IPS-11a (cell line): ENCODE results near the gene DISP3.

Experiments used
- H3K4me3 ChIP-seq: one replicate; pipeline ENCODE4 v1.5.1; 2013; ENCODE audit warnings: low read depth, low read length, control low read depth

Gene DISP3

DNA sequence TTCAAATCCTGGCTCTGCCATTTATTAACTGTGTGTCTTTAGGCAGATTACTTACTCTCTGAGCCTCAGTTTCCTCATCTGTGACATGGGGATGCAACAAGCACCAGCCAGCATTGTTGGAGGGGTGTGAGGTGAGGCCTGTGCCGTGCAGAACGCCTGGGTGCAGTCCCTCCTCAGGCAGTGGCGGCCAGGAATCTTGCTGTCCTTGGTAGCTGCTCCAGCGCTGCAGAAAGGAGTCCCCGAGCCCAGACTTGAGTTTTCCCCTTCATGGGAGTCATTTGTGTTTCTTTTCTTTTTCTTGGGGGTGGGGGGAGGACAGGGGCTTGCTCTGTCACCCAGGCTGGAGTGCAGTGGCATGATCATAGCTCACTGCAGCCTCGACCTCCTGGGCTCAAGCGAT, 46.6 kb downstream of the DISP3 start:
- H3K4me3 ChIP-seq: no peak overlapping the region

DNA sequence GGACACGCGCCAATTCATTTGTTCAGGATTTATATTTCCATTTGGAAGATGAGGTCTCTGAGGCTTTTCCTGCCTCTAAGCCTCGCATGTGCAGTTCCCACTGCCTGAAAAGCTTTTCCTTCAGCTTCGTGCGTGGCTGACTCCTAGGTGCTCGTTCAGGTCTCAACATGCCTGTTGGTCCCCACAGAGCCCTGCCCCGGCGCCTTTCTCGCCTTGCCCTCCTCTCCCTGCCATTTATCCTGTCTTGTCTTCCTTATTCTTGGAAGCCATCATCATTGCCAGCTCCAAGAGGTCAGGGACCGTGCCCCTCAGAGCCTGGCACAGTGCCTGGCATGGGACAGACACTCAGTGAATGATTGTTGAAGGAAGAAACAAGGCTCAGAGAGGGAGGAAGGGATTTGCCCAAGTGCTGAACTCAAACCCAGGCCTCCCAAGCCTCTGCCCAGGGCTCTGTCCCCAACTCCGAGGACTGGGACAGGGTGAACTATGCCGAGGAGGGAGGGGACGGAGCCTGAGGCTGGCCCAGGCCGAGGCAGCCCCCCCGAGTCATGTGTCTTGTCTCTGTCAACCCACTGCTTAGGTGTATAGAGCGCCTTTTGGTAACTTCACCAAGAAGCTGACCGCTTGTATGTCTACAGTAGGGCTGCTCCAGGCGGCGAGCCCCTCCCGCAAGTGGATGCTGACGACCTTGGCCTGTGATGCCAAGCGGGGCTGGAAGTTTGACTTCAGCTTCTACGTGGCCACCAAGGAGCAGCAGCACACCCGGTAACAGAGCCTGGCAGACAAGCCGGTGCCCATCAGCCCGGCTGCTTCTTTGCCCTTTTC, 47.3 kb downstream of the DISP3 start:
- H3K4me3 ChIP-seq: no peak overlapping the region

DNA sequence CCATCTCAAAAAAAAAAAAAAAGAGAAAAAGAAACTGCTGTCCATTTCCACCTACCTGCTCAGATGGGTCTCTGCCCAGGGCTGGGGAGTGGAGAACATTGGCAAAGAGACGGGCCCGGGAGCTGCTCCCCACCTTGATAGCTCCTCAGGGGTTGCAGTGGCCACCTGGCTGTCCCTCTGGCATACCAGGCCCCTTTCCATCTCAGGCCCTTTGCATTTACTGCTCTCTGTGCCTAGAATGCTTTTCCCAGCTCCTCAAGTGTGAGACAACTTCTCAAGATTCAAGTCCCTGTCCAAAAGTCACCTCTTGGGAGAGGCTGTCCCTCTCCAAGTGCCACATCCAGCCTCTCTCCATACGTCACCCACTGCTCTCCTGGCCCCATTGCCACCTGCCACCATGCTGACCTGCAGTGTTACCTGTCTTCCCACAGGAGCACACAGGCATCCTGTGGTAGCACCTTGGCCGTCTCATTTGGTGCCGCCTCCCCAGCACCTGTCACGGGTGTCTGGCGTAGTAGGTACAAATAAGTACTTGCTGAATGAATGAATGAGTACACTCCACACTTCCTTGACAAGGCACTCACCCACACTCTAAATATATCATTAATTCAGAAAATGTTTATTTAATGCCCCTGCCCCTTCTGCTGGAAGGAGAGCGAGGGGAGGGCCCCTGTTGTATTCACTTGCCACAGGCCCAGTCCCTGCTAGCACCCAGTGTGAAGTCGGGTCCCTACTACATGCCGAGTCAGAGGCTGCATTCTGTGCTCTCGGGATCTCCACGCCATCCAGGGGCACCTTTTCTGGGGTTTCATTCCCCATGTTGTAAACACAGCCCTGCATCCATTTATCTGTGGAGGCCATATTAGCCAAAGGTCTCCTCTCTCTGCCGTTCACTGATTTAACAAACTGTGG, 48.8 kb downstream of the DISP3 start:
- H3K4me3 ChIP-seq: no peak overlapping the region

DNA sequence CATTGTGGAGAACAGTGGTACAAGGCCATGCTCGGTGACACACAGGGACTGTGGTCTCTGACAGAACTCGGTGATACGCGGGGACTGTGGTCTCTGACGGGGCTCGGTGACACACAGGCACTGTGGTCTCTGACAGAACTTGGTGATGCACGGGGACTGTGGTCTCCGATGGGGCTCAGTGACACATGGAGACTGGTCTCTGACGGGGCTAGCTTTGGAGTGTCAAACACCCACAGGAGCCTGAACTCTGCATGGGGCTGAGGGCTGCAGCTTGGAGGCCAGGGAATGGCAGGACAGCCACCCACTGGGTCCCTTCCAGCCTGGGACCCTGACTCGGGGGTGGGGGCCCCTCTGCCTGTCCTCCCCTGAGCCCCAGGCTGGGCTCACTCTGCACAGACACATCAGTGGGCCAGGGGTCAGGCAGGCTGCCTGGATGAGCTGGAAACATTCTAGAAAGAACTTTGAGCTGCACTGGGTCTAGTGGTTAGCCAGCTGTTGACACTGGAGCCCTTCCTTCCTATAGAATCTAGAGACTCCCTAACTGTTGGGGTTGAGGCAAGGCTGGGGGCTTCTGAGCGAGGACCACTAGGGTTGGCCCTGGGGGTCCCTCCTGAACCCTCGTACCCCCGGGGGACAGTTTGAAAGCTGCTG, 49.8 kb downstream of the DISP3 start:
- no peak overlapping the region for H3K4me3 ChIP-seq

DNA sequence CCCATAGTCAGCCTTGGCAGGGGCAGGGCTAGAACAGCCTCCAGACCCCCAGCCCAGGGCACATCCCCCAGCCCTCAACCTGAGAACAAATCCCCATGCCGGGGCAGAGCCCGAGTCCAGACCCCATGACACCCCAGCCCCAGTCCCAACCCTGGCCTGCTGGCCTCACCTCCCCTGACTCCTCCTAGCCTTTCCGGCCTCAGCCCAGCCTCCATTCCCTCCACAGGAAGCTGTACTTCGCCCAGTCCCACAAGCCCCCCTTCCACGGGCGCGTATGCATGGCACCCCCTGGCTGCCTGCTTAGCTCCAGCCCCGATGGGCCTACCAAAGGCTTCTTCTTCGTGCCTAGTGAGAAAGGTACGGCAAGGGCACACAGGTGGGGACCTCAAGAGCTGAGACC, 50.4 kb downstream of the DISP3 start:
- no peak overlapping the region for H3K4me3 ChIP-seq

DNA sequence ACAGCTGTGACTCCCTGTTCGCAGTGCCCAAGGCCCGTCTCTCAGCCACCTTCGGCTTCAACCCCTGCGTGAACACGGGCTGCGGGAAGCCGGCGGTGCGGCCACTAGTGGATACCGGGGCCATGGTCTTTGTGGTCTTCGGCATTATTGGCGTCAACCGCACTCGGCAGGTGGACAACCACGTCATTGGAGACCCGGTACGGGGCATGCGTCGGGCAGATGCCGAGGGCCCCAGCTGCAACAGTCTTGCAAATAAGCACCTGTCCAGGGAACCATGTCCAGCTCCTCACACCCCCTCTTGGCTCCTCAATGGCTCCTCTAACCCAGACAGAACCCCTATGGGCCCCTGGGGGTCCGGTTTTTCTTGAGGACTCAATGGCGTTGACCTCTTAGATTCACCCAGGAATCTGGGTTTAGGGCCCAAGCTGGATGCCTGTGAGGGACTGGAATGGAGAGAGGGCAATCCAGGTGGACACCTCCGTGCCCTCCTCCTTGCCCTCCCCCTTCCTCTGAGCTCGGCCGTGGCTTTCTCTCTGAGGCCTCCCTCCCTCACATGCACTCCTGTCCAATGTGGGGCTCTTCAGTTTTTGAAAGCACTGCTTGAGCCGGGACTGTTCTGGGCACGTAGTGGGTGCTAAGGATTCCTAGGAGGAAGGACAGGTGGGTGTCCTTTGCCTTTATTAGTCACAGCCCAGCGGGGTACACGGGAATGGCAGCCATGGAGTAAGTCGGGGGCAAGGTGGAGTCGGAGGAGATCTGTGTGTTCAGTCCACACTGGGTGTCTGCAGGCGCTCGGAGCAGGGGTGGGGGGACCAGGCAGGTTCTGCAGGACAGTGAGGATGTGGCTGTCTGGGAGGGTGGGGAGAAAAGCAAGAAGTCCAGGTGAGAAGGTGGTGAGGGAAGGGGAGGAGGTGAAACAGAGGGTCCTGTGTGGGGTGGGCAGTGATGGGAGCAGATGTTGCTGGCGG, 51.1 kb downstream of the DISP3 start:
- H3K4me3 ChIP-seq: no peak overlapping the region

DNA sequence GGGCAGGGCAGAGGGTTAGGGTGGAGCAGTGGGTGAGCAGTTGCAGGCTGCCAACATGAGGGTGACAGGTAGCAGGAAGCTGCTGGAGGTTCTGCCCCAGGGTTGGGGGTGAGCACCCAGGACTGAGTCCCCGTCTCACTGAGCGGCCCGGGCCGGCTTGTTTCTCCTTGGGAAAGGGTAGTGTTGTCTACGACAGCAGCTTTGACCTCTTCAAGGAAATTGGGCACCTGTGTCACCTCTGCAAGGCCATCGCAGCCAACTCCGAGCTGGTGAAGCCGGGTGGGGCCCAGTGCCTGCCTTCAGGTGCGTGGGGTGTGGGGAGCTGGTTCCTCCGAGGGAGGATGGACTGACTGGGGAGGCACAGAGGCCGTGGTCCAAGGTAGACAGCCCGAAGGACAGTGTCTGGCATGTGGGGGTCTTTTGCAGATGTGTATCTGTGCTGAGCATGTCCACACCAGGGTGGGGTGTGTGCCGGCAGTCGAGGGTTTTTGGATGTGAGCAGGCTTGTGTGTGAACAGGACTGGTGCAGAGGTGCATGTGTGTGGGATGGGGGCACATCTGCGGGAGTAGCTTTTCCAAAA, 51.9 kb downstream of the DISP3 start:
- no peak overlapping the region for H3K4me3 ChIP-seq

DNA sequence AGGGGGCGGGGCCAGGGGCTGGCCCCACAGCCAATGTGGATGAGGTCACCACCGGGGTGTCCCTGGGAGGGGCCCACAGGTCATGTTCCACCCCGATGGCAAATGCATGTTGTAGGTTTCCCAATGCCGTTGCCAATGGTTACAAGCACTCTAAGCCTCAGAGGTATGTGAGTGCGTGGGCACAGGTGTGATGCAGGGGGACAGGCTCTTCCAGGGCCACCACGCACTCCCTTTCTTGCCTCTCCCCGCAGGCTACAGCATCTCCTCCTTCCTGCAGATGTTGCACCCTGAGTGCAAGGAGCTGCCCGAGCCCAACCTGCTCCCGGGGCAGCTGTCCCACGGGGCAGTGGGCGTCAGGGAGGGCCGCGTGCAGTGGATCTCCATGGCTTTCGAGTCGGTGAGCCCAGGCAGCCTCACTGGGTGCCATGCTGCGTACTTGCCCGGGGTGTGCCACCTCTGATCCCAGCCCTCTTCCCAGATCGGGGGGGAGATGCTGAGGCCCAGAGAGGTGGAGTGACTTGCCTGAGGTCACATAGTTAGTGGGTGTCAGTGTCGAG, 52.4 kb downstream of the DISP3 start:
- H3K4me3 ChIP-seq: no peak overlapping the region

DNA sequence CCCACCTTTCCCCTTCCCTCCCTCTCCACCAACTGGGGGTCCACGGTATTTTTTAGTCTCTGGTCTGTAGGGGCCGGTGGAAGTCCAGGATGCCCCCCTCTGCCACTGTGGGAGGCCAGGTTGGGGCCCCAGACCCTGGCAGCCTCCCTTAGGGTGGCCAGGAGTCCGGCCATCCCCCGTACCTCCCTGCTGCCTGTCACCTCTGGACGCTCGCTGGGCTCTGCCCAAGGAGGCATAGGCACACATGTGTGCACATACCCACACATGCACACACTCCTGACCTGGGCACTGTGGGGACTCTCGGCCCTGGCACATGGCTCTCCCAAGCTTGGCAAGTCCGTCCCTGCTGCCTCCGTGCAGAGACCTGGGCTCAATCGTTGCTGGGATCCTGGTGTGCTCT, 53.0 kb downstream of the DISP3 start:
- H3K4me3 ChIP-seq: no peak overlapping the region

DNA sequence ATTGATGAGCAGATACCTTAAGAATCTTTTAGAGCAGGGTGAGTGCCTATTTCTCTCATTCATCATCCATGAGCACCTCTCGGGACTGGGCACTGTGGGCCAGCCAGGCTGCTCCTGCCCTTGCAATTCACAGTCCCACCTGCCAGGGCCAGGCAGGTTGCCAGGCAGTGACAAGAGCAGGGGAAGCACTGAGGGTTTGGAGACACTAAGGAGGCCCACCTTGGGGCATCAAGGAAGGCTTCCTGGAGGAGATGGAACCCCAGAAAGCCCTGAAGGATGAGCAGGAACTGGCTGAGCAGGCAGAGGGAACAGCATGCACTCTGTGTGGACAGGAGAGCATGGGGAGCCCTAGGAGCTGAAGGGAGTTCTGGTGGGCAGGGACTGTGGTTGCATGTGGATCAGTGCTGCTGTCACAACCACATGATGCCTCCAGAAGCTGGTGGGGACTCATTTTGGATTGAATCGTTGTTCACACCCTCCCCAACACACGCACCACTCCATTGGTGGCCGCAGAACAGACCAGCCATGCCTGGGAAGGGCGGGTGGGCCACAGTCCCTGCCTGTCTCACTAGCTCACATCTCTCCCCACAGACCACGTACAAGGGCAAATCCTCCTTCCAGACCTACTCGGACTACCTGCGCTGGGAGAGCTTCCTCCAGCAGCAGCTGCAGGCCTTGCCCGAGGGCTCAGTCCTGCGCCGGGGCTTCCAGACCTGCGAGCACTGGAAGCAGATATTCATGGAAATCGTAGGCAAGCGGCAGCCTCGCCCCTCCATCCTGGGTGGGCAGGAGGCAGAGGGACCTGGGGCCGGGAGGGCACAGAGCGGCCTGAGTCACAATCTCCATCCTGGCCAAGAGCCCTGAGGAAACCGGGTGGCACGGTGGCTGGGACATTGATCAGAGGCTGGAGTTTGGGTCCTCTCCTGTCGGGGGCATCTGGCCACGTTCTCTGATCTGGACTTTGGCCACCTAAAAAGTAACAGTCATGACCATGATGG, 55.1 kb downstream of the DISP3 start:
- H3K4me3 ChIP-seq: no peak overlapping the region

DNA sequence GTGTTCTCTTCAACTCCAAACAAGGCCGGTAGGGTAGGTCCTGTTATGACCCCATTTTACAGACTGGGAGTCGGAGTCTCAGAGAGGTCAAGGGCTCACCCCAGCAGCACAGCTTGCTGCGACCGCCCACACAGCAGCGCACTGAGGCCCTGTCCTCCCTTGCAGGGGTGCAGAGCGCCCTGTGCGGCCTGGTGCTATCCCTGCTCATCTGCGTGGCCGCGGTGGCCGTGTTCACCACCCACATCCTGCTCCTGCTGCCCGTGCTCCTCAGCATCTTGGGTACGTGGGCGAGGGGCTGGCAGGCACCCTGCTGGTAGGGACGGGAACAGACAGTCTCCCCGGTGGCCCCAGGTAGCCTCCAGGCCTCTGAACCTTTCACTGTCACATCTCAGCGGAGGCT, 55.9 kb downstream of the DISP3 start:
- H3K4me3 ChIP-seq: no peak overlapping the region

DNA sequence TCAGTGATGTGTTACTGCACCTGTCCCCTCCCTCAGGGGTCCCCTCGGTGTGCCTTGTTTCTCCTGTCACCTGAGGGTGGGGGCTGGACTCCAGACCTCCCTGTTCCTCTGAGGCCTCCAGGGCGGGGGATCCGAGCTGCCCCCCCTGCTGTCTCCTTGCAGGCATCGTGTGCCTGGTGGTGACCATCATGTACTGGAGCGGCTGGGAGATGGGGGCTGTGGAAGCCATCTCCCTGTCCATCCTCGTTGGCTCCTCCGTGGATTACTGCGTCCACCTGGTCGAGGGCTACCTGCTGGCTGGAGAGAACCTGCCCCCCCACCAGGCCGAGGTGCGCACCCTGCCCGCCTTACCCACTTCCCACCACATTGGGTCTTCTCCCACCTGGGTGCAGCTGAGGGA, 56.4 kb downstream of the DISP3 start:
- H3K4me3 ChIP-seq: no peak overlapping the region

DNA sequence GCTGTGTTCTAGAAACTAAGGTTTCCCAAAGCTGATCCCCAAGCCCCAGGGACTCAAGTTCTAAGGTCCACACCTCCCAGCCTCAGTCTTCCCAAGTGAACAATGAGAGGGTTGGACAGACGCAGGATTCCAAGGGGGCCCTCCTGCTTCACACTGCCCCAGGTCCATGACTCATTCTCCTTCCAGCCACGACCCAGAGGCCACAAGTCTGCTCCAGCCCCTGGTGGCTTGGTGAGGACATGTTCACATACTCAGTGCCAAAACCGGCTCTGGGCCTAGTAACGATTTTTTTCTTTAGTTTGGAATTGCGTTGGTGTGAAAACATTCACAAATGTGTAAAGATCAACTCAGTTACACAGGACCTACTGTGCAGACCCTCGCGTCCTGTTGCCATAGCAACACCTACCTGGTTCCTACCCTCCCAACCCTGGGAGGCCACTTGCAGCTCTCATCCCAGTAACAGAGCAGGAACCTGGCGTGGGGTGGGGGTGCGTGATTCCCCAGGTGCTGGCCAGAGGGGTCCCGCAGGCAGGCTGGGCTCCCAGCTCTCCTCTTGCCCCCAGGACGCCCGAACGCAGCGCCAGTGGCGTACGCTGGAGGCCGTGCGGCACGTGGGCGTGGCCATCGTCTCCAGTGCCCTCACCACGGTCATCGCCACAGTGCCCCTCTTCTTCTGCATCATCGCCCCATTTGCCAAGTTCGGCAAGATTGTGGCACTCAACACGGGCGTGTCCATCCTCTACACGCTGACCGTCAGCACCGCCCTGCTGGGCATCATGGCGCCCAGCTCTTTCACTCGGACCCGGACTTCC, 57.0 kb downstream of the DISP3 start:
- no peak overlapping the region for H3K4me3 ChIP-seq

DNA sequence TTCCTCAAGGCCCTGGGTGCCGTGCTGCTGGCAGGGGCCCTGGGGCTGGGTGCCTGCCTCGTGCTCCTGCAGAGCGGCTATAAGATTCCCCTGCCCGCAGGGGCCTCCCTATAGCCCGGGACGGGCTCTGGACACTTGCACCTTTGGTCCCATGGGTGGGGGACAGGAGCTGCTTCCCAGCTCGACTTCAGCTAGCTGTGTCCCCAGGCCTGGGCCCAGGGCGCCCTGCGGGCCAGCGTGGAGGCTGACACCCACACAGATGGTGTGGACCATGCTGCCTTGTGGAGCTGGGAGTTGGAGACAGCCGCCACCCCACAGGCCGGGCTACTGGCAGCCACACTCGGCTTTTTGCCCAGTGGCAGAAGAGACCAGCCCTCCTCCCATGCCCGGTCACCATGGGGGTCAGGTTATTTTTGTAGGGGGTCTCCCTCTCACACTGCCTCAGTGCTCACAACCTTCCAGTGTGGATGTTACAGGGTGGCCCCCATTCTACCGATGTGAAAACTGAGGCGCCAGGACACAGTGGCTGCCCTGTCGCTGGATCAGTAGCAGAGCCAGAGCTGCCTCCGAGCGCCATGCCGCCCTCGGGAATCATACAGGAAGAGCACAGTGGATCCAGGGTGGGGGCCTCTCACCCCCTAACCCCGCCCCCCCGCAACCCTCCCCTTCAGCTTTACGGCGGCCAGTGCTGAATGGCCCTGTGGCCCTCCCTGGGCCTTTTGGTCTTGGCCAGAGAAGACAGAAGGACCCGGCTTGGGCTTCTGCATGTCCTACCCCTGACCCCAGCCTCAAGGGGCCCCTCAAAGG, 57.8 kb downstream of the DISP3 start:
- H3K4me3 ChIP-seq: no peak overlapping the region

DNA sequence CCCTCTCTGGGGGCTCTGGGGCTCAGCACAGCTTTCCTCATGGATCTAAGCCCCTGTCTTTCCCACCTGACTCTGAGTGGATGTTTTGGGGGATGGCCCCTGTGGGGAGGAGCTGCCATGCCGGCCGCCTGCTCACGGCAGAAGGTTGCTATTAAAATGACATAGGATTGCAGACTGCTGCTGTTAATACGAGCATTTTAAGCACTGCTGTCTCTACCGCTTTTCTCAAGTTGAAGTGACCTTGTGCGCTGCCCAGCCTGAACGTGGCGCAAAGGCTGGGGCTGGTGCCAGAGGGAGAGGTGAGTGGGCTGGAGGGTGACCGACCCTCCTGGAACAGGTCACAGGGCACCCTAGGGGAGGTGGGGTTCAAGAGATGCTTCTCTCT, 58.4 kb downstream of the DISP3 start:
- no peak overlapping the region for H3K4me3 ChIP-seq

DNA sequence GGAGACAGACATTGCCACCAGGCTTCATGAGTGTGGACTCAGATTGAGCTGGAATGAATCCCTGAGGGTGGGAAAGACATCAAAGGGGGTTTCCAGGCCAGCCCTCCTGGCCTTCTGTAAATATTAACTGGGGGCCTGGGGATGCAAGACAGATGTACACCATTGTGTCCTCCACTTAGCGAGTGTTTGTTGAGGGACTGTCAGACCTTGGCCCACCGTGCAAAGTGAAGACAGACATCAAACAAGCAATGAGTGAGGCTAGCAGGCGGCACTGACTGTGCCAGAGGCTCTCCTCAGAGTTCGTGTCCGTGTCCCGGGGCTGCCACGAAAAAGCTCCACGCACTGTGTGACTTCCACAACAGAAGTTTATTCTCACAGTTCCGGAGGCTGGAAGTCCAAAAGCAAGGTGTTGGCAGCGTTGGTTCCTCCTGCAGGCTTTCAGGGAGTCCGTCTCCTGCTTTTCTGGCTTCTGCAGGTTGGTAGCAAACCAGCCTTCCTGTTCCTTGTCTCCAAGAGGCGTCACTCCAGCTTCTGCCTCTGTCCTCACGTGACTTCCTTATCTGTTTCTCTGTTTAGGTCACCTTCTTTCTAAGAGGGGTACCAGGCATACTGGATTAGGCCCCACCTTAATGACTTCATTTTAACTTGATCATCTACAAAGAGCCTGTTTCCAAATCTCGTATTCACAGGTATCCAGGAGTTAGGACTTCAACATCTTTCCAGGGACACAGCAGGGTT, 59.1 kb downstream of the DISP3 start:
- H3K4me3 ChIP-seq: no peak overlapping the region
